Breast epithelium (tissue), 4 donors: ENCODE results near the gene ST8SIA6. TPM values are rescaled to one million over a fixed set of nuclear protein-coding genes. Genes with fewer than 3 reads are reported as not detected.

Experiments
- DNase-seq, 2 donors: peaks; one replicate each; pipeline ENCODE4 v3.0.0-alpha.2; 2019; ENCODE audit warnings: low spot score in 2 of 2
- H3K27ac ChIP-seq, 2 donors: fragments of 200-600 bp; sonication (generic) in 1 of 2; one replicate each; pipeline ENCODE4 v1.5.1; 2016 to 2019; ENCODE audit warnings: mild to moderate bottlenecking in 1 of 2
- H3K27me3 ChIP-seq, 2 donors: fragments of 200-600 bp; sonication (generic) in 1 of 2; one replicate each; pipeline versions ENCODE4 v1.5.1 to v1.6.0; 2017 to 2019; ENCODE audit warnings: control low read depth in 1 of 2, mild to moderate bottlenecking in 1 of 2
- H3K36me3 ChIP-seq: fragments of 200-600 bp; one replicate; pipeline ENCODE4 v1.5.1; 2019
- H3K4me1 ChIP-seq, 2 donors: fragments of 200-600 bp; sonication (generic); one replicate each; pipeline ENCODE4 v1.5.1; 2016 to 2019; ENCODE audit warnings: control low read depth in 1 of 2
- H3K4me3 ChIP-seq, 3 donors: fragments of 200-600 bp; sonication (generic); 1 replicate in 2 of 3; 2 replicates in 1 of 3; pipeline ENCODE4 v1.5.1; 2016 to 2019; ENCODE audit warnings: mild to moderate bottlenecking in 3 of 3, moderate library complexity in 2 of 3
- H3K9me3 ChIP-seq, 2 donors: fragments of 200-600 bp; sonication (generic) in 1 of 2; one replicate each; pipeline ENCODE4 v1.5.1; 2016 to 2019; ENCODE audit warnings: control low read depth in 1 of 2
- CTCF ChIP-seq, 3 donors: fragments of 450-650 bp; IDR thresholded peaks; one replicate each; pipeline ENCODE4 v1.5.1; 2016 to 2017; ENCODE audit warnings: antibody characterized with exemption in 3 of 3, mild to moderate bottlenecking in 3 of 3, moderate library complexity in 3 of 3
- POLR2A ChIP-seq: fragments of 450-650 bp; IDR thresholded peaks from one replicate; pipeline ENCODE4 v1.6.1; 2016; ENCODE audit warnings: antibody characterized with exemption, mild to moderate bottlenecking, moderate library complexity
- POLR2AphosphoS5 ChIP-seq, 3 donors: sonication (generic); formaldehyde crosslinking; IDR thresholded peaks; one replicate each; pipeline ENCODE4 v1.6.1; 2017; ENCODE audit warnings: antibody characterized with exemption in 3 of 3
- intact Hi-C: fragments of 100-400 bp; cut with DNase I; formaldehyde crosslinking; loops from one replicate; pipeline ENCODE4 v1.15.1; 2023; ENCODE audit warnings: low total_unique reads
- total RNA-seq, 3 donors: library from RNA; depleted of rRNA; stranded (reverse); fragments of >200 nt; gene quantifications; one replicate each; pipeline ENCODE4 v1.1.0, GENCODE V29; 2016

ST8SIA6 gene
- total RNA-seq, 3 donors from 2014 or later, result 1.3 to 32.1 (median 18.4) TPM

DNA sequence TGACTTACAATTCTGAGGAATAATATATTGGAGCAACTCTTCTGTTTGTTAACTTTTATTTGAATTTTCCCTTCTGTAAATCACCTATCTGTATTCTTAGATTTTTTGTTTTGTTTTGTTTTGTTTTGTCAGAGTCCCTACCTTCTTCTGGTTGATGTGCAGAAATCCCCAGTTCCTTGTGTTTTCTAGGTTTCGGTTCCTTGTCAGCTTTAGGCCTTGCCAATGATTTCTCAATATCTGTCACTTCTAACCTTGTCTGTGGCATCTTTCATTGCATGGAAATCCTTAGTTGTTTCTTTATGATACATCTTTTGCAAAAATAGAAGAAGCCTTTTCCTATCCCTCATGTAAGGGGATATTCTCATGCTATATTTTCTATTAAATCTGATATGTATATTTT, 21.7 kb upstream of the ST8SIA6 start:
- no peak for TF ChIP-seq POLR2A
- TF ChIP-seq CTCF (IDR thresholded peaks at IDR 0.05), result no peak
- no peak for TF ChIP-seq POLR2AphosphoS5 (IDR thresholded peaks at IDR 0.05)
- H3K9me3 ChIP-seq, result no peaks in the 10 kb centered on the region
- intact Hi-C loops, result no loop called here
- no peaks in the 10 kb centered on the region for H3K4me1 ChIP-seq
- no peak for DNase-seq
- H3K27ac ChIP-seq, result no peak overlapping the region
- H3K4me3 ChIP-seq, result no peak overlapping the region
- no peaks in the 10 kb centered on the region for H3K36me3 ChIP-seq
- no peaks in the 10 kb centered on the region for H3K27me3 ChIP-seq

DNA sequence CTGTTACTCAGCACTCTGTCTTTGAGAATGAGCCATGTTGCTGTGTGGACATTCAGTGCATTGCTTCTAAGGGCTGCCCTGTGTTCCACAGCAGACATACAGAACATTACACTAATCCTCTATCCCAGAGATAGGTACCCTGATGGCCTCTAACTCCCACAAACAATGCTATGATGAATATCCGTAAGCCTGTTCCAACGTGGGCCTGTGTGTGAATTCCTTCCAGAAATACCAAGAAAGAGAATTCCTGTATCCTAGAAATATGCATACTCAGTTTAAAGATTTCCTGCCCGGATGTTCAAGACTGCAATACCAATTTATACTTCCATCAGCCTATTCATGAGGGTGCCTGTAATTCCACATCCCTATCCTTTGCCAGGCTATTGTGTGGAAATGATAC, 21.3 kb upstream of the ST8SIA6 start:
- H3K27ac ChIP-seq, result no peak overlapping the region
- intact Hi-C loops, result no loop called here
- H3K27me3 ChIP-seq, result no peaks in the 10 kb centered on the region
- H3K4me1 ChIP-seq, result no peaks in the 10 kb centered on the region
- H3K9me3 ChIP-seq, result no peaks in the 10 kb centered on the region
- H3K36me3 ChIP-seq, result no peaks in the 10 kb centered on the region
- no peak for DNase-seq
- no peak overlapping the region for H3K4me3 ChIP-seq
- no peak for TF ChIP-seq POLR2A
- TF ChIP-seq CTCF (IDR thresholded peaks at IDR 0.05), result no peak
- TF ChIP-seq POLR2AphosphoS5 (IDR thresholded peaks at IDR 0.05), result no peak

DNA sequence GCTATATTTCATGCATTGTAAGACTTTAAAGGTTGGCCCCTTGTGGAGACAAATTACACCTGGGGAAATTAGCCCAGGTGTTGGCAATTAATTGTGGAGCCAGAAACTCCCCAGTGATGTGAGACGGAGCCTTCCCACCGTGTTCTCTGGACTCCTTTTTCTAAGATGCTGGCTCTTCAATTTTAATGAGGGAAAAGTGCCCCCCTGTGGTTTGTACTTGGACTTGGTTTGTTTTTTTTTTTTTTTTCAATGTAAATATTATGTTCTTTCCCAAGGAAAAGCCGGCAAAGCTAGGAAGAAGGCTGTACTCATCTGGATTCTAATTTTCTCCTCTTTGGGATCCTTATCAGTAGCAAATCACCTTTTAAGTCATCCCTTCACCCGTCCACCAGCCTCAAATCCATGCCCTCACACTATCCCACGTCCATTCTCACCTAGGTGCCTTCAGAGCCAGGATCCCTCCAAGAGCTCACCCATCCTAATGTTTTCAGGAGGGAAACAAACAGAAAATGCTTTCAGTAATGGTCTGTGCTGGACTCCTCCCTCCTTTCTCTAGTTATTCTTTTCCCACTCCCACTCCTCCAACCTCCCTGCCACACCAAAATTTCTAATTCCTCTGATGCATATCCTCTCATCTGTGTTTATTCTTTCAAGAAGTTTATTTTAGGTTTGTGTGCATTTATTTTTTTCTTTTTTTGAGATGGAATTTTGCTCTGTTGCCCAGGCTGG, 20.4 kb upstream of the ST8SIA6 start:
- no peaks in the 10 kb centered on the region for H3K27me3 ChIP-seq
- intact Hi-C loops, result no loop called here
- H3K4me1 ChIP-seq, result no peaks in the 10 kb centered on the region
- H3K36me3 ChIP-seq, result no peaks in the 10 kb centered on the region
- no peak for DNase-seq
- TF ChIP-seq CTCF (IDR thresholded peaks at IDR 0.05) (peak in 1 of 3 donors; percentile 12), POLR2AphosphoS5 (IDR thresholded peaks at IDR 0.05) (no peak), POLR2A (no peak)
- H3K9me3 ChIP-seq, result no peaks in the 10 kb centered on the region
- no peak overlapping the region for H3K27ac ChIP-seq
- H3K4me3 ChIP-seq, result no peak overlapping the region

GRCh38 chr10:17473228-17473950, 19.0 kb upstream of the ST8SIA6 start:
- Histone ChIP-seq H3K9me3 (no peaks in the 10 kb centered on the region), H3K4me1 (no peaks in the 10 kb centered on the region), H3K36me3 (no peaks in the 10 kb centered on the region), H3K27ac (no peak overlapping the region), H3K27me3 (no peaks in the 10 kb centered on the region), H3K4me3 (no peak overlapping the region)
- intact Hi-C loops, result no loop called here
- TF ChIP-seq POLR2AphosphoS5 (IDR thresholded peaks at IDR 0.05), result no peak
- no peak for TF ChIP-seq POLR2A
- no peak for TF ChIP-seq CTCF (IDR thresholded peaks at IDR 0.05)
- no peak for DNase-seq
